Thoracic aorta (tissue), 2 donors: Measurements from ENCODE around the gene FTO. TPM values are rescaled to one million over a fixed set of nuclear protein-coding genes. Genes with fewer than 3 reads are reported as not detected.

ENCODE experiments used
- ATAC-seq: fragments of 150-250 bp; one replicate; pipeline ENCODE4 v1.8.0; 2017; ENCODE audit warnings: low read depth; ENCODE audit not compliant: insufficient number of reproducible peaks, low FRiP score
- DNase-seq: peaks from one replicate; pipeline ENCODE4 v3.0.0-alpha.2; 2020; ENCODE audit warnings: low spot score
- H3K27ac ChIP-seq, 2 donors: fragments of 200-600 bp; sonication (generic); 1 replicate in 1 of 2; 2 replicates in 1 of 2; pipeline ENCODE4 v1.5.1; 2016; ENCODE audit warnings: mild to moderate bottlenecking in 2 of 2, moderate library complexity in 2 of 2
- H3K27me3 ChIP-seq: fragments of 200-600 bp; sonication (generic); replicated peaks from 2 replicates; pipeline ENCODE4 v1.6.0; 2016; ENCODE audit warnings: mild to moderate bottlenecking; ENCODE audit not compliant: insufficient read depth
- H3K36me3 ChIP-seq: fragments of 200-600 bp; sonication (generic); one replicate; pipeline ENCODE4 v1.5.1; 2016
- H3K4me1 ChIP-seq, 2 donors: fragments of 200-600 bp; sonication (generic); 1 replicate in 1 of 2; 2 replicates in 1 of 2; pipeline versions ENCODE4 v1.5.1 to v1.6.0; 2016; ENCODE audit warnings: low read depth in 2 of 2, mild to moderate bottlenecking in 1 of 2; ENCODE audit not compliant: control insufficient read depth in 1 of 2
- H3K4me3 ChIP-seq: fragments of 200-600 bp; sonication (generic); 2 replicates; pipeline ENCODE4 v1.5.1; 2016; ENCODE audit warnings: mild to moderate bottlenecking
- H3K9me3 ChIP-seq: fragments of 200-600 bp; sonication (generic); 2 replicates; pipeline ENCODE4 v1.5.1; 2016
- CTCF ChIP-seq: fragments of 200-600 bp; sonication (generic); IDR thresholded peaks from one replicate; pipeline ENCODE4 v1.5.1; 2019; ENCODE audit warnings: antibody characterized with exemption
- total RNA-seq, 2 donors: library from RNA; depleted of rRNA; stranded (reverse); fragments of >200 nt; gene quantifications; one replicate each; pipeline versions ENCODE4 v1.1.0 to v1.2.3, GENCODE V29; 2016

Gene FTO
- total RNA-seq, 2 donors from 2014 or later = 99.6 to 103 TPM

DNA sequence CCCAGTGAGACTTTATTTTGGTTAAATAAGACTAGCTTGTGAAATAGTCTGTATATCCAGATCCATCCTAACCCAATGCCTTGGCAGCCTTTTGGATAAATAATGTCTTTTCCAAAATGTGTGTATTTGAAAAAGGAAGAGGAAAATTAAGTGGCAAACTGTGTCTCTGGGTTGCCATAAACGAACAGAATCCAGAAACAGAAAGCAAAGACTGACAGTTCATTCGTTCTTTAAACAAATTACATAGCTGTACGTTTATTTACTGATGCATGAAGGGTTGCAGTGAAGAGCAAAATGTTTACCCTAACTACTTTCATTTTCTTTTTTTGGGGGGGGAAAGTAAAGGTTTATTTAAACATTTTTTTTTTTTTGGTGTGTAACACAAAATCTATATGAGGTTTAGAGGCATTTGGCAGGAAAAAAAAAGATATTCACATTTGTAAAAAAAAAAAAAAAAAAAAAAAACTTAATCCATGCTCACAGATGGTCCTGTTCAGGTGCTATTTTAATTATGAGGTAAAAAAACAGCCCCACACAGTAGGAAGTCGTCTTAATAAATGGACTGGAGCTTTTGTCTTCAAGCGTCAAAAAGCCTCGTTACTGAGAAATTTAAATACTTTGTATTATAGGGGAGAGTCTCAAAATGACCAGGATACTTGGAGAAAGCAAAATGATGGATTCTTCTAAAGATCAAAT, 245.9 kb downstream of the FTO start:
- H3K27me3 ChIP-seq = no peaks in the 10 kb centered on the region
- peaks cover 5 to 16% of the 10 kb centered on the region in 2 donors for H3K4me1 ChIP-seq
- no peak overlapping the region for H3K27ac ChIP-seq
- no peaks in the 10 kb centered on the region for H3K9me3 ChIP-seq
- no peaks in the 10 kb centered on the region for H3K36me3 ChIP-seq
- no peak overlapping the region for H3K4me3 ChIP-seq
- no peak for DNase-seq
- no peak for TF ChIP-seq CTCF
- ATAC-seq = no peak

GRCh38 chr16:53950677-53951076, 246.7 kb downstream of the FTO start:
- TF ChIP-seq CTCF = no peak
- no peak for DNase-seq
- Histone ChIP-seq H3K36me3 (no peaks in the 10 kb centered on the region), H3K27me3 (no peaks in the 10 kb centered on the region), H3K4me3 (no peak overlapping the region), H3K9me3 (no peaks in the 10 kb centered on the region), H3K27ac (no peak overlapping the region), H3K4me1 (peaks cover 5 to 16% of the 10 kb centered on the region in 2 donors)
- ATAC-seq = no peak

GRCh38 chr16:53952215-53953208, 248.6 kb downstream of the FTO start:
- Histone ChIP-seq H3K4me3 (peak overlapping the region; percentile 12), H3K4me1 (peaks cover 5 to 16% of the 10 kb centered on the region in 2 donors), H3K36me3 (no peaks in the 10 kb centered on the region), H3K27me3 (no peaks in the 10 kb centered on the region), H3K9me3 (no peaks in the 10 kb centered on the region), H3K27ac (no peak overlapping the region)
- TF ChIP-seq CTCF = no peak
- no peak for DNase-seq
- no peak for ATAC-seq

DNA sequence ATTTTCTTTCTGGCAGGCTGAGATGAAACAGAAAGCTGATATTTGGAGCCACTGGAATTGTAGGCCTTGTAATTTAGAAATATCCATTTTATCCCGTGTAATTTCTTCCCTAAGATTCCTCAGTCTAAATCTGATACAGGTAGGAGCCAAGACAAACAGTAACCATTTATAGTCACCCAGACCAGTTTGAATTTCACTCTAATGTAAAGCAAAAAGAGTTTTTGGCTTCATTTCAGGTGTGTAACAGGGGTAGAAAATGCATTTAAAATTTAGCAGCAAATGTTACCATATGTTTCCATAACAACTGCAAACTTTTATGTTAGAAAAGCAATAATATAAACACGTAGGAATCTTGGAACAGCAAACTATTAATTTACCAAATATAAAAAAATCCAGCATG, 249.4 kb downstream of the FTO start:
- no peaks in the 10 kb centered on the region for H3K36me3 ChIP-seq
- H3K4me3 ChIP-seq = no peak overlapping the region
- no peak overlapping the region for H3K27ac ChIP-seq
- ATAC-seq (no peak), DNase-seq (no peak)
- H3K27me3 ChIP-seq = no peaks in the 10 kb centered on the region
- H3K9me3 ChIP-seq = no peaks in the 10 kb centered on the region
- peaks cover 5 to 16% of the 10 kb centered on the region in 2 donors for H3K4me1 ChIP-seq
- no peak for TF ChIP-seq CTCF

DNA sequence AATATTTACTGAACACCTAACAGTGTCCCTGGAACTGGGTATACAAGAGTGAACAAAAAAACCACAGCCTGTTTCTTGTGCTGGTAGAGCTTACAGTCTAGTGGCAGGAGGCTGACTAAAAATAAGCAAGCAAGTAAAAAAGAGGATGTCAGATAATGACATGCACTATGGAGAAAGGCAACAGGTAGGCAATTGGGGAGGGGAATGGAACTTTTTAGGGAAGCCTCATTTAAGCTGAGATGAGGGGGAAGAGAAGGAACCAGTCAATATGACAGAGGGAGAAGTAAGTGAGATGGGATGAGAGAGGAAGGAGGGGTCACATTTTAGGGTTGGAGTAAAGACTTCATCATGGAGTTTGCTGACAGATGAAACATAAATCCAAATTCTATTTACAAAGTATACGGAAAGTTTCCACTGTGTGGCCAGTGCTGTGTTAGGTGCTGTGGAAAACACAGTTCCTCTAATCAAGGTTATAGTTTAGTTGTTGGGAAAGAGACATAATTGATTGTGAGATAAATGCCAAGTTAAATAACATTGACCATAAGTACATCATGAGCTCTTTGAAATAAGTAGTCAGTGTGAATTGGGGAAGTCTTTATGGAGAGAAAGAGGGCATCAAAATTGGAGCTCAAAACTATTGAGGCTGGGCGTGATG, 251.4 kb downstream of the FTO start:
- Histone ChIP-seq H3K27ac (no peak overlapping the region), H3K4me3 (no peak overlapping the region), H3K4me1 (peaks cover 5 to 16% of the 10 kb centered on the region in 2 donors), H3K36me3 (no peaks in the 10 kb centered on the region), H3K27me3 (no peaks in the 10 kb centered on the region), H3K9me3 (no peaks in the 10 kb centered on the region)
- ATAC-seq = no peak
- no peak for TF ChIP-seq CTCF
- DNase-seq = no peak
